Neuron (in vitro differentiated cells): ENCODE measurements around the gene GPR83.

Experiments
- H2AFZ ChIP-seq: one replicate; pipeline ENCODE4 v1.6.1; 2013; ENCODE audit warnings: low read depth, mild to moderate bottlenecking, inconsistent platforms, low read length, moderate library complexity
- H3K27me3 ChIP-seq: one replicate; pipeline ENCODE4 v1.6.1; 2013; ENCODE audit warnings: low read length; ENCODE audit not compliant: insufficient read depth
- H3K36me3 ChIP-seq: one replicate; pipeline ENCODE4 v1.6.1; 2013; ENCODE audit warnings: low read length; ENCODE audit not compliant: insufficient read depth
- H3K4me1 ChIP-seq: one replicate; pipeline ENCODE4 v1.6.1; 2013; ENCODE audit warnings: low read length; ENCODE audit not compliant: insufficient read depth
- H3K4me3 ChIP-seq: 2 replicates; pipeline ENCODE4 v1.5.1; 2013; ENCODE audit warnings: mild to moderate bottlenecking, low read length, moderate library complexity
- H3K9me3 ChIP-seq: one replicate; pipeline ENCODE4 v1.6.1; 2013; ENCODE audit warnings: low read length

GPR83 gene

DNA sequence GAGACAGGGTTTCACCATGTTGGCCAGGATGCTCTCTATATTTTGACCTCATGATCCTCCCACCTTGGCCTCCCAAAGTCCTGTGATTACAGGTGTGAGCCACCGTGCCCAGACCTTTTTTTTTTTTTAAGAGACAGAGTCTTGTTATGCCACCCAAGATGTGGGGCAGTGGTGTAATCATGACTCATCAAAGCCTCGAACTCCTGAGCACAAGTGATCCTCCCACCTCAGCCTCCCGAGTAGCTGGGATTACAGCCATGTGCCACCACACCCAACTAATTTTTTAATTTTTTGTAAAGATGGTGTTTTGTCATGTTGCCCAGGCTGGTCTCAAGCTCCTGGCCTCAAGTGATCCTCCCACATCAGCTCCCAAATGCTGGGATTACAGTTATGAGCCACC is 59.0 kb downstream of the GPR83 start:
- Histone ChIP-seq H2AFZ (no peak overlapping the region), H3K4me1 (no peaks in the 10 kb centered on the region), H3K36me3 (no peaks in the 10 kb centered on the region), H3K9me3 (no peaks in the 10 kb centered on the region), H3K4me3 (no peak overlapping the region), H3K27me3 (no peaks in the 10 kb centered on the region)

DNA sequence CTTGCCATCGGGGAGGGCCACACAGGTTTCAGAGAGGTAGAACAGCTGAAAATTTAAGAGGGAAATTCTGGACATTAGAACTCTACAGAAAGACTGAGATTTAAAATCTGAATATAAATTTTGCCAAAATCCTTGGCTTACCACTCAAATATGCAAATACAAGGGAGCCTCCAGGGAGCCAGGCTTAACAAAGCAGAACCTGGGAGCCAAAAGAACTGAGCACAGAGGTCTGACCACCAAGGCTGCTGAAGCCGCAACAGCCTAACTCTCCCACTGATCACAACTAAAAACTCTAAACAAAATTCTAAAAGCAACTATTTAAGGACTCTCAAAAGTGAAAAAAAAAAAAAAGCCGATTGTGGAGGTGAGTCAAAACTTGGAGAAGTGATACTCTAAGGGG is 62.6 kb downstream of the GPR83 start:
- H3K27me3 ChIP-seq: no peaks in the 10 kb centered on the region
- no peaks in the 10 kb centered on the region for H3K36me3 ChIP-seq
- no peaks in the 10 kb centered on the region for H3K9me3 ChIP-seq
- no peaks in the 10 kb centered on the region for H3K4me1 ChIP-seq
- H2AFZ ChIP-seq: no peak overlapping the region
- no peak overlapping the region for H3K4me3 ChIP-seq

DNA sequence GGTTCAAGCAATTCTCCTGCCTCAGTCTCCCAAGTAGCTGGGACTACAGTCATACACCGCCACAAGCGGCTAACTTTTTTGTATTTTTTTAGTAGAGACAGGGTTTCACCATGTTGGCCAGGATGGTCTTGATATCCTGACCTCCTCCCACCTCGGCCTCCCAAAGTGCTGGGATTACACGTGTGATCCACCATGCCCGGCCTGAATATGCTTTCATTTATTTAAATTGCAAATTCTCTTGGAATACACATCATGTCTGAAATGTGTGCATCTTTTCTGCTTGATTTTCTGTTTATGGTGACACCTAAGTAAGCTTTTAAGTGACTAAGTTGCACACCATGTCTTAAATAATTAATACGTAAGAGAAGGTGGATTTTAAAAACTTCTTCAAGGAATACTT is 65.2 kb downstream of the GPR83 start:
- H3K9me3 ChIP-seq: no peaks in the 10 kb centered on the region
- H3K4me3 ChIP-seq: no peak overlapping the region
- H3K4me1 ChIP-seq: no peaks in the 10 kb centered on the region
- H3K27me3 ChIP-seq: no peaks in the 10 kb centered on the region
- H2AFZ ChIP-seq: no peak overlapping the region
- no peaks in the 10 kb centered on the region for H3K36me3 ChIP-seq

DNA sequence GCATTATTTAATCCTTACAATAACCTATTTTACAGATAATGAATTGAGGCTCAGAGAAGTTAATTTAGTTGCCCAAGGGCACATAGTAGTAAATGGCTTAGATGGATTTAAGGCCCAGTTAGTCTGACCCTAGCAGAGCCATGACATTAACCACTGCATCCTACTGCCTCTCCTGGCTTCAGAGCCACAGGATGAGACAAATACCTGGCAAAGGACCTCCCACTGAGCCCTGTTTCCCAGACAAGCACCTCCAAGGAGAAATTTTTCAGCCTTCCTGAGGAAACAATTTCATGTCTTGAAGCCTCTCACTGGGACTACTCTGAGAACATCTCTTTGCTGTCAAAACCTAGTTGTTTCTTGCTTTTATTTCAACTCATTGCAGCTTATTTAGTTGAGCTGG is 68.4 kb downstream of the GPR83 start:
- H2AFZ ChIP-seq: no peak overlapping the region
- H3K27me3 ChIP-seq: no peaks in the 10 kb centered on the region
- H3K9me3 ChIP-seq: no peaks in the 10 kb centered on the region
- no peaks in the 10 kb centered on the region for H3K4me1 ChIP-seq
- H3K4me3 ChIP-seq: no peak overlapping the region
- H3K36me3 ChIP-seq: no peaks in the 10 kb centered on the region

- no peak overlapping the region for H2AFZ ChIP-seq
- no peaks in the 10 kb centered on the region for H3K36me3 ChIP-seq
- H3K27me3 ChIP-seq: no peaks in the 10 kb centered on the region
- H3K4me3 ChIP-seq: no peak overlapping the region
- no peaks in the 10 kb centered on the region for H3K4me1 ChIP-seq
- no peaks in the 10 kb centered on the region for H3K9me3 ChIP-seq
Observed at GRCh38 chr11:94330789-94331188, 70.4 kb downstream of the GPR83 start.

DNA sequence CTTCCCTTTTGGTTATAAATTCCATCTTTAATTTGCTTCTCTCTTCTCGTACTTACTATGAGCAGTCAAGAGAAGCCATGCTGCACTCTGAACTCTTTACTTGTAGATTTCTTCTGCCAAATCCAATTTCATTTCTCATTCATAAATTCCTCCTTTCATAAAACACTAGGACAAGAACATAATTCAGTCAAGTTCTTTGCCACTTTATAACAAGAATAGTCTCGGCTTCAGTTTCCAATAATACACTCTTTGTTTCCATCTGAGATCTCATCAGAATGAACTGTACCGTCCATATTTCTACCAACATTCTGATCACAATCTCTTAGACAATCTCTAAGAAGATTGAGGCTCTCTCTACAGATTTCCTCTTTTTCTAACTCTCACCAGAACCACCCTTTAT is 71.7 kb downstream of the GPR83 start:
- H3K4me3 ChIP-seq: no peak overlapping the region
- H2AFZ ChIP-seq: no peak overlapping the region
- H3K27me3 ChIP-seq: no peaks in the 10 kb centered on the region
- no peaks in the 10 kb centered on the region for H3K4me1 ChIP-seq
- H3K9me3 ChIP-seq: no peaks in the 10 kb centered on the region
- H3K36me3 ChIP-seq: no peaks in the 10 kb centered on the region

- Histone ChIP-seq H3K36me3 (no peaks in the 10 kb centered on the region), H3K4me3 (no peak overlapping the region), H2AFZ (no peak overlapping the region), H3K4me1 (no peaks in the 10 kb centered on the region), H3K27me3 (no peaks in the 10 kb centered on the region), H3K9me3 (no peaks in the 10 kb centered on the region)
Observed at GRCh38 chr11:94328587-94329080, 72.6 kb downstream of the GPR83 start.
